Thoracic aorta (tissue), 2 donors: ENCODE measurements around the gene SUMF2. TPM values are rescaled to one million over a fixed set of nuclear protein-coding genes. Genes with fewer than 3 reads are reported as not detected.

ENCODE experiments used
- ATAC-seq: fragments of 150-250 bp; one replicate; pipeline ENCODE4 v1.8.0; 2017; ENCODE audit warnings: low read depth; ENCODE audit not compliant: insufficient number of reproducible peaks, low FRiP score
- DNase-seq: peaks from one replicate; pipeline ENCODE4 v3.0.0-alpha.2; 2020; ENCODE audit warnings: low spot score
- H3K27ac ChIP-seq, 2 donors: fragments of 200-600 bp; sonication (generic); 1 replicate in 1 of 2; 2 replicates in 1 of 2; pipeline ENCODE4 v1.5.1; 2016; ENCODE audit warnings: mild to moderate bottlenecking in 2 of 2, moderate library complexity in 2 of 2
- H3K27me3 ChIP-seq: fragments of 200-600 bp; sonication (generic); replicated peaks from 2 replicates; pipeline ENCODE4 v1.6.0; 2016; ENCODE audit warnings: mild to moderate bottlenecking; ENCODE audit not compliant: insufficient read depth
- H3K36me3 ChIP-seq: fragments of 200-600 bp; sonication (generic); one replicate; pipeline ENCODE4 v1.5.1; 2016
- H3K4me1 ChIP-seq, 2 donors: fragments of 200-600 bp; sonication (generic); 1 replicate in 1 of 2; 2 replicates in 1 of 2; pipeline versions ENCODE4 v1.5.1 to v1.6.0; 2016; ENCODE audit warnings: low read depth in 2 of 2, mild to moderate bottlenecking in 1 of 2; ENCODE audit not compliant: control insufficient read depth in 1 of 2
- H3K4me3 ChIP-seq: fragments of 200-600 bp; sonication (generic); 2 replicates; pipeline ENCODE4 v1.5.1; 2016; ENCODE audit warnings: mild to moderate bottlenecking
- H3K9me3 ChIP-seq: fragments of 200-600 bp; sonication (generic); 2 replicates; pipeline ENCODE4 v1.5.1; 2016
- CTCF ChIP-seq: fragments of 200-600 bp; sonication (generic); IDR thresholded peaks from one replicate; pipeline ENCODE4 v1.5.1; 2019; ENCODE audit warnings: antibody characterized with exemption
- total RNA-seq, 2 donors: library from RNA; depleted of rRNA; stranded (reverse); fragments of >200 nt; gene quantifications; one replicate each; pipeline versions ENCODE4 v1.1.0 to v1.2.3, GENCODE V29; 2016

Gene SUMF2
- total RNA-seq, 2 donors from 2014 or later: 102 to 151 TPM

DNA sequence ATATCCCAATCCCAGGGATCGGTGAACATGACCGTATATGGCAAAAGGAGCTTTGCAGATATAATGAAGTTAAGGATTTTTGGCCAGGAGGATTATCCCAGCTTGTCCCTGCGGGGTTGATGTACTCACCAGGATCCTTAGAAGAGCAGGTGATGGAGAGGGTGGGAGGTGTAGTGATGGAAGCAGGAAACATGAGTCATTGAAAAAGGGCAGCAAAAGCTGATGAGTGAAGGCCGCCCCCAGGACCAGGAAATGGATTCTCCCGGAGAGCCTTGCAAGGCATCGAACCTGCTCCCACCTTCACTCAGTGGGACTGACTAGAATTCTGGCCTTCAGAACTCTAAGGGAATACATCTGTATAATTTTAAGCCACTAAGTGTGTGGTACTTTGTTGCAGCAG, 57.4 kb downstream of the SUMF2 start:
- H3K4me1 ChIP-seq: no peaks in the 10 kb centered on the region
- DNase-seq: no peak
- no peak for TF ChIP-seq CTCF
- H3K36me3 ChIP-seq: no peaks in the 10 kb centered on the region
- ATAC-seq: no peak
- no peaks in the 10 kb centered on the region for H3K9me3 ChIP-seq
- H3K4me3 ChIP-seq: no peak overlapping the region
- no peaks in the 10 kb centered on the region for H3K27me3 ChIP-seq
- no peak overlapping the region for H3K27ac ChIP-seq

- DNase-seq (no peak), ATAC-seq (no peak)
- no peaks in the 10 kb centered on the region for H3K9me3 ChIP-seq
- H3K27ac ChIP-seq: no peak overlapping the region
- no peak overlapping the region for H3K4me3 ChIP-seq
- TF ChIP-seq CTCF: no peak
- H3K27me3 ChIP-seq: no peaks in the 10 kb centered on the region
- no peaks in the 10 kb centered on the region for H3K36me3 ChIP-seq
- H3K4me1 ChIP-seq: no peaks in the 10 kb centered on the region
These were observed 60.9 kb downstream of the SUMF2 start for GRCh38 chr7:56124981-56125380.

- ATAC-seq (no peak), DNase-seq (no peak)
- H3K9me3 ChIP-seq: no peaks in the 10 kb centered on the region
- no peak for TF ChIP-seq CTCF
- H3K4me1 ChIP-seq: no peaks in the 10 kb centered on the region
- H3K36me3 ChIP-seq: no peaks in the 10 kb centered on the region
- H3K27me3 ChIP-seq: no peaks in the 10 kb centered on the region
- no peak overlapping the region for H3K27ac ChIP-seq
- H3K4me3 ChIP-seq: no peak overlapping the region
These were observed 61.7 kb downstream of the SUMF2 start for GRCh38 chr7:56125831-56126230.

GRCh38 chr7:56127241-56127975, 63.3 kb downstream of the SUMF2 start:
- H3K27ac ChIP-seq: no peak overlapping the region
- no peaks in the 10 kb centered on the region for H3K27me3 ChIP-seq
- no peaks in the 10 kb centered on the region for H3K9me3 ChIP-seq
- no peak for ATAC-seq
- H3K4me3 ChIP-seq: no peak overlapping the region
- DNase-seq: no peak
- H3K36me3 ChIP-seq: no peaks in the 10 kb centered on the region
- no peak for TF ChIP-seq CTCF
- H3K4me1 ChIP-seq: no peaks in the 10 kb centered on the region

Other genes with a start within 250 kb of the SUMF2 start
- gene SEPTIN14, start 201.5 kb upstream of the SUMF2 start, total RNA-seq: not detected
- 1 to 10 TPM; 3.1 to 6.5 TPM for gene ZNF713, start 176.8 kb upstream of the SUMF2 start, total RNA-seq
- 10 to 100 TPM; 12.1 to 13.1 TPM for gene MRPS17, start 112.4 kb upstream of the SUMF2 start, total RNA-seq
- gene NIPSNAP2, start 99.7 kb upstream of the SUMF2 start, total RNA-seq: 10 to 100 TPM; 46.0 to 47.1 TPM
- gene PSPH, start 12.8 kb upstream of the SUMF2 start, total RNA-seq: 1 to 10 TPM; 5.1 to 5.8 TPM
- 10 to 100 TPM; 41.8 to 96.9 TPM for gene CCT6A, start 12.5 kb upstream of the SUMF2 start, total RNA-seq
- gene PHKG1, start 28.7 kb downstream of the SUMF2 start, total RNA-seq: 10 to 100 TPM in 1 of 2 donors, 1 to 10 TPM in 1; 6.0 to 10.9 TPM
- 100 to 1,000 TPM; 220 to 311 TPM for gene CHCHD2, start 42.2 kb downstream of the SUMF2 start, total RNA-seq
- gene NUPR2, start 52.1 kb downstream of the SUMF2 start, total RNA-seq: 1 to 10 TPM in 1 of 2 donors, not detected in 1; 1.1 TPM